G401 (cell line): Measurements from ENCODE around the gene UBXN1. TPM values are rescaled to one million over a fixed set of nuclear protein-coding genes. Genes with fewer than 3 reads are reported as not detected.
"Not testable (repeated sequence)": the region's sequence is repeated elsewhere in the genome, so short reads cannot be mapped to it uniquely, and the experiment has no call there.

Source experiments
- DNase-seq: peaks from one replicate; pipeline ENCODE4 v3.0.0-alpha.2; 2015; ENCODE audit warnings: low spot score
- in situ Hi-C: cut with HindIII; loops from 2 replicates; pipeline ENCODE4 v1.10.0; 2016; ENCODE audit warnings: low sequenced_read_pairs, mixed read lengths
- total RNA-seq: library from RNA; depleted of rRNA; stranded (reverse); fragments of >200 nt; shearing (Covaris generic); gene quantifications from 2 replicates; pipeline ENCODE4 v1.2.3, GENCODE V29; 2014

Gene UBXN1
- total RNA-seq, 1 experiment from 2014 or later: 139 TPM

DNA sequence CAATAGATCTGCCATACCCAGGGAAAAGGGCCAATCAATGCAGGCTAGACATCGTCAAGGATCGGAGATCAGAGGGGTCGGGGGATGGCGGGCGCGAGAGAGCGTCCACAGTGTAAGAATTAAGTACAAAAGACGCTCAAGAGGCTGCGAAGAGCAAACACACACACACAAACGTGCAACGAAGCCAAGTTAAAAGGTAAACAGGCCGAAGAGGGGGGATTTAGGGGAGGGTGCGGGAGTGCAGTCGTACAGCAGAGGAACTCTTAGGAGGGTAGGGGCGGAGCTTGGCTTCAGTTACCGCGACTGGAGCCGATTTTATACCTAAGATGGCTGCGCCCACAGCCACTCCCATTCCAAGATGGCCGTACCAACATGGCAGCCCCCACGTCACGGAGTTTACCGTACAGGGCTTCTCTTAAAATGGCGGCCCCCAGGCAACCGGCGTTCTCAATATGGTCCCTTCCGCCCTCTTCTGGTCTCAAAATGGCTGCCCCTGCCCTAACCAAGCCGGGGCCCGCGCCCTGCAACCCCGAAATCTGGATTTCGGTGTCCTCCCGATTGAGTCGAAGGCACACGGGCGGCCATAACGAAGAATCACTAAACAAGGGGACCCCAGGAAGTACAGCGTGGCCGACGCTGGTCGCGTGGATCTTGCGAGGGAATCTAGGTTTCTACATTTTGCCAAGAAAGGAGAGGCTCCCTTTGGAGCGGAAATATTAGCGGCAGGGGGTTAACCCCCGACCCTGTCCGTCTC lies 30.6 kb upstream of the UBXN1 start:
- peak; percentile 99 for DNase-seq

DNA sequence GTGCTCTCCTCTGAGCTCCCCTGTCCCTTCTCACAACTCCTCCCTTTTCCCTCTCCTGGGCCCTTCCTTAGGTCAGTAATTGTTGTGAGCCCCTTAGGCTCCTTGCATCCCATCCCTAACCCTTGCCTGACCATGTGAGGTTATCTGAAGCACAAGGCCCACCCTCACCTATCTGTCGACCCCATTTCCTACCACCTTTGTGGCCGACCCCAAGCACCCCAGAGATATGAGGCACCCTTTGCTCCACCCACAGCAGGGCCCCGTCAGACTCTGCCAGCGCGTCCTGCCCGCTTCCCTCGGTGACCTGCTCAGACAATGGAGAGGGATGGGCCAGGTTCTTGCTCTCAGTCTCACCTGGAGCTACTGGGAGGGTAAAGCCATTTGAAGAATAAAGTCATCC lies 29.9 kb upstream of the UBXN1 start:
- in situ Hi-C loops: no loop called here
- DNase-seq: peak; percentile 38

More for the DNA sequence above, 30.6 kb upstream of the UBXN1 start:
- in situ Hi-C loops: no loop called here

DNA sequence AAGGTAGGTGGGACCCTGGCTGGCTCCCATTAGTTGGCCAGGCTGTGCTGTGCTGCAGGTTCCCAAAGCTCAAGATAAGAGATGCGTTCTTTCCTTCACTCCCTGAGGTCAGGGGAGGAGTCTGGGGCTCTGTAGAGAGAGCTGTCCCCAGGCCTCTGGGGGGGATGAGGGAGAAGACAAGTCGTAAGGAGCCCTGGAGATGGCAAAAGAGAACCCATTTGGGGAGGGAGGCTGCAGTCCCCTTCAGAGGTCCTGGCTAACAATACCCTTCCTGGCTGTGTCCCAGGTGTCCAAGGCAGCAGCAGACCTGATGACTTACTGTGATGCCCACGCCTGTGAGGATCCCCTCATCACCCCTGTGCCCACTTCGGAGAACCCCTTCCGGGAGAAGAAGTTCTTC lies 29.5 kb upstream of the UBXN1 start:
- in situ Hi-C loops: no loop called here
- DNase-seq: no peak

DNA sequence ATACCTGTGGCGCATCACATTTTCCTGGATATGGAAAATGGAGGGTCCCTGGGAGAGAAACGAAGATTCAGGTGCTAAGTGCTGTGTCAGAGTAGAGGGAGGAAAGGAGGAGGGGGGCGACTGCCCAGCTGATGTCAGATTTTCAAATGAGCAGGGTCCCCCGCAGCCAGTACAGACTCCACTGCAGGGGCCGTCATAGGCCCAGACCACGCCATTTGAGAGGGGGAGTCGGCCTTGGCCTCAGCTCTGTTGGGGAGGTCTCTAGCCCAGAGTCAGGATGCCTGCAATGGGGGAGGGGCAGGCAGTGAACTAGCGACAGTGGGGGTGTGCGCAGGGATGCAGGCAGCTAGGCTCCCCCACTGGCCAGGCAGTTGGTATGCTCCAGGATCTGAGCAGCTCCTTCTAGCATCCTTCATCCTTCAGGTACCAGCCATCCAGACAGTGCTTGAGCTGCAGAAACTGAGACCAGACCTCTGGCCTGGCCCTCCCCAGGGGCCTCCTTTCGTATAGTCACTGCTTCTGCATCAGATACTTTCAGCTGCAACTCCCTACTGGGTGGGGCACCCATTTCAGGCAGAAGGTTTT lies 28.5 kb upstream of the UBXN1 start, which contains the start of the genes BSCL2 and GNG3:
TSS of gene BSCL2 (minus strand) at position 148 of the 585 bp plus-strand sequence. CDS start 229 bp downstream, outside the sequence.
TSS of gene GNG3 (plus strand) at position 400 of the 585 bp plus-strand sequence. CDS start 620 bp downstream, outside the sequence.
- in situ Hi-C loops: no loop called here
- DNase-seq: peak; percentile 99

DNA sequence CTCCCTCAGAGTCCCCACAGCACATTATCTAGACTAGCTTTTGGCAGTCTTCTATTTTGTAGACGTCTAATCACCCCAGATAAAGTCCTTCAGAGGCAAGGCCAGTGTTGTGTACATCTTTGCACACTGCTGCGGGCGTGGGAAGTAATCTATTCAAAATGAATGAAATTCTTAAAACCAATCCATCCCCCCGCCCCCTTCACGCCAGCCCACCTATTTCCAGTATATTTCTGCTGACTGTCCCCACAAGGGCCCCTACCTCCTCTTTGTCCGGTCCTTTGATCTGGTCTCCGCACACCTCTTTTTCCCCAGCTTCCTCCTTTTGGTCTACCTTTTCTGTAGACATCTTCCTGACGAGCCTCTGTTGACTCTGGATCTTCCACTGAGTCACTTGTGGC lies 28.0 kb upstream of the UBXN1 start:
- no peak for DNase-seq
- in situ Hi-C loops: no loop called here

DNA sequence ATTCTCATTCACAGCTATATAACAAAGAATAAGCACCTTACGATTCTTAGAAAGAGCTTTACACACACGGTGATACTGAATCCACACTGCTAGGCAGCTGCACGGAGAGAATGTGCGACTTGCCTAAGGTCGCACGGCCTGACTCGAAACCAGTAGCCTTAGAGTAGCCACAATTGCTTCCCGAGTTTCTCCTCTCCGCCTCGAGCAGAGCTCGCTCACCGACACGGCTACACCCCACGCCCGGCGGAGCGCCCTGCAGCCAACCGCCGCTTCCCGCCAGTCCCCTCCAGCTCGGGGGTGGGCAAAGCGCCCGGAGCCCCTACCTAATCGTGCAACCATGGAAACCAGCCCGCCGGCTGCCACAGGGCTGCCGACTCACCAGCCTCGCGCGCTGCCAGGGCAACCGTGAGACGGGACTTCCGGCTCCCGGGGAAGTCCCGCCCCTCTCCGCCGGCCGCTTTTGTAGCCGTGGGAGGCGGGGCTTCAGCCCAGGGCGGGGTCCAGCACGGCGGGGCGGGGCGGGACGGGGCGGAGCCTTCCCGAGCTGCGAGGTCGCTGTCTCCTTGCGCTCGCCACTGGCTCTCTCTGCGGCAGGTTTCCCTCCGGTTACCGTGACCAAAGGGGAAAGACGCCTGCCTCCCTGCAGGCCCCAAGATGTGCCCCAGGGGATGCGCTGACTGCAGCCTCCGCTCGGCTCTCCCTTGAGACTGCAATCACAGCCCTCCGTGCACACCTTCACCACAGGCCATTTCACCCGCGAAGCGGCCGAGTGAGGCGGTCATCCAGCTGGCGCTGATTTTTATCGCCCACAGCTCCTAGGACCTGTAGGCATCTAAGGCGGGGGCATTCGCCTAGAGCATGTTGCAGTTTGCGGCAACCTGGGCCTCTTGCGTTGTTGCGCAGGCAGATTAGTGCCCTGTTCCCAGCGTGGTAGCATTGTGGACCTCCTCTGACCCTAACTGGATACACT lies 27.3 kb upstream of the UBXN1 start:
- peak; percentile 95 for DNase-seq
- in situ Hi-C loops: no loop called here

DNA sequence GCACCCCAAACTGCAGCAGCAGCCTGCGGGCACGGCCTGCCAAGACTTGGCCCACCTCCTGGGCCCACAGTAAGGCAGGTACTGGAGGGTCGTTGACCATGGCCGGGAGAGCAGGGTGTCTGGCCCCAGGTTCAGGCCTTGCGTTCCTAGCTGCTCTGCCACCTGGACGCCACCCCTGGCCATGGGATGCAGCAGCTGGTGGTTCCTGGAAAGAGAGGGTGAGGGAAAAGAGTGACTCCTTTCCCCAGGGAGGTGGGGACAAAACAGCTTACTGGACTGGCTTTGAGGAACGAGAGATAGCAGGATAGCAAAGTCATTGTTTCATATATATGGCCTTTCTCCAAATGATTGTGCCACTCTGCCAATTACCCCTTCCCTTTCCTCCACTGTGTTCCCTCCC lies 26.5 kb upstream of the UBXN1 start:
- in situ Hi-C loops: no loop called here
- no peak for DNase-seq

DNA sequence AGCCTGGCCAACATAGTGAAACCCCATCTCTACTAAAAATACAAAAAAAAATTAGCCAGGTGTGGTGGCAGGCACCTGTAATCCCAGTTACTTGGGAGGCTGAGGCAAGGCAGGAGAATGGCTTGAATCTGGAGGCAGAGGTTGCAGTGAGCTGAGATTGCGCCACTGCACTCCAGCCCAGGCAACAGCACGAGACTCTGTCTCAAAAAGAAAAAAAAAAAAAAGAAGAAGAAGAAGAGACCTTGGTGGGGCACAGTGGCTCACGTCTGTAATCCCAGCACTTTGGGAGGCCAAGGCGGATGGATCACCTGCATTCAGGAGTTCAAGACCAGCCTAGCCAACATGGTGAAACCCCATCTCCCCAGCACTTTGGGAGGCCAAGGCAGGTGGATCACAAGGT lies 25.0 kb upstream of the UBXN1 start:
- DNase-seq, in situ Hi-C loops: not testable (repeated sequence)

DNA sequence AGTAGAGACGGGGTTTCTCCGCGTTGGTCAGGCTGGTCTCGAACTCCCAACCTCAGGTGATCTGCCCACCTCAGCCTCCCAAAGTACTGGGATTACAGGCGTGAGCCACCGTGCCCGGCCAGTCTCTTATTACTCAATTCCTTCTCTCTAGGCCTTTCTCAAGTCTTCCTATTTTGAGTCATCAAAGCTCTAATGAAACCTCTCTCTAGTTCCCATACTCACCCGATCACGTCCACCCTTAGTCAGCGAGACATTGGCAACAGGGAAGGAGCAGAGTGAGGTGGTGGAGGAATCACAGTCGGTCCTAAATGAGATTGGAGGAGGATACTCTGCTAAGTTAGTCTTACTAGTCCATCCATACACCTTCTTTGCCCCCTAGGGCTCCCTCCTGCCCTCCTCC lies 23.4 kb upstream of the UBXN1 start:
- in situ Hi-C loops: no loop called here
- DNase-seq: no peak

DNA sequence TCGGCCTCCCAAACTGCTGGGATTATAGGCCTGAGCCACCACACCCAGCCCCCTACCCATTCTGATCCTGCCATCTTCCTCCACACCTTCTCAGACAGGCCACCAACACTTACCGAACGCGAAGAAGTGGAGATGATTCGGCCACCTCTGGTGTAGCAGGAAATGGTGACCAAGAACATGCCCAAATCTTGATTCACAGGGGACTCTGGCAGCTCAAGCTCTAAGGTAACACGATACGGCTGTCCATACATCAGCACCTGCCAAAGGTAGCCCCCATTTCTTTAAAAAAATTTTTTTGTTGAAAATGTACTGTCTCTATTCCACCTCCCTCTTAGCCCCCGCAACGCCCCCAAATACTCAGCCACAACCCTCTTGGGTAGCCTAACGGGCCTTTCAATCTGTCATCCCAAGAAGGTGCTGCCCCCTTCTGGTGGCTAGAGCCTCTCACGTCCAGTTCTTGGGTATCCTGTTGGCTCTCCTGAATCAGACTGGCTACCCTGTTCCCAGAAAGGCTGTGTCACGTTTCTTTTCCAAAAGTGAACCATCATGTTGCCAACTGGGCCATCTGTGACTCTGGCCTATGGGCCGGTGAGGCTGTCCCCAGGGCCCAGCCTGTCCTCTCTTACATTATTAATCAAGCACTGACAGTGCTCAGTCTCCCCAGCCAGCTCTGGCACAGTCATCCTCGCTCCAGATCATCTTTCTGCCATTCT lies 15.7 kb upstream of the UBXN1 start:
- in situ Hi-C loops: no loop called here
- DNase-seq: peak; percentile 94

DNA sequence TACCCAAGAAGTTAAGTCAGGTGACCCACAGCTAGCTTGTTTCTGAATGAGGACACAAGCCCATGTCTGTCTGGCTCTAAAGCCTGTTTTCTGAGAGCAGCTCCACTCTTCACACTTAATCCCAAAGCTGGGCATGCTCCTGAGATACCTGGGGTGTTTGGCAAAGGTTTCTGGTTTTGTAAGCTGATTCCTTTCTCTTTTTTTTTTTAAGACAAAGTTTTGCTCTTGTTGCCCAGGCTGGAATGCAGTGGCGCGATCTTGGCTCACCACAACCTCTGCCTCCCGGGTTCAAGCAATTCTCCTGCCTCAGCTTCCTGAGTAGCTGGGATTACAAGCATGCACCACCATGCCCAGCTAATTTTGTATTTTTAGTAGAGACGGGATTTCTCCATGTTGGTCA lies 14.8 kb upstream of the UBXN1 start:
- DNase-seq, in situ Hi-C loops: not testable (repeated sequence)

DNA sequence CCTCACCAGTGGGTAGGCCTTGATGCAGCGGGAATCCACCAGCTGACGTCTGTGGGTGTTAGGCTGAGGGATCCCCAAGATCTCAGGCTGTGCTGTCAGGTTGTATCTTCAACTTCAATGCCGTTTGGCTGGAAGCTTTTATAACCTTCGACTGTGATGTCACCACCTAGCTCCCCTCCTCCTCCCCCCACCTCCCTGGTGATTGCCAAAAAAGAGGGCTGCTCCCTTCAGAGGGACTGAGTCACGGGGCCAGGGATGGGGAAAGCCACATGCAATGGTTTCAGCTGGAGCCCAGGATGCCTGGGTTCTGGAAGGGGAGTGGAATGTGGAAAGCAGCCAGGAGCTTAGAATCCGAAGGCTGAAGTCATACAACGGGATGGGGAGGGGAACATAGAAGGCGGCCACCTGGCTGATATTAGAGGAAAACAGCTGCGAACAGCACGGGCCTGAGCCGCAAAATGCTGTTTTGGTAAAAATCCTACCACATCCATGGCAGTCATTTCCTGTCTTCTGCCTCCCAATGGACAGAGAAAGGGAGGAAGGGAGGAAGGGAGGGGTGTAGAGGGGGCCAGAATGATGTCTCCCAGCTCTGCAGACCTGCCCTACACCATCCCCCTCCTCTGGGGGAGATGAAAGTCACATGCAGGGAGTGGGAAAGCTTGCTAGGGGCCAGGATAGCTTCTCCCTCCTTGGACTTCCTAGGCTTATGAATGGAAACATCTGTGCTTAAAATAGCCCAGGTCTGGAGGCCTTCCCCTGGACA lies 10.7 kb upstream of the UBXN1 start, which contains the start of gene LRRN4CL:
TSS of gene LRRN4CL (minus strand) at position 110 of the 763 bp plus-strand sequence. CDS start 1,022 bp downstream, outside the sequence.
- in situ Hi-C loops: no loop called here
- peak; percentile 41 for DNase-seq

DNA sequence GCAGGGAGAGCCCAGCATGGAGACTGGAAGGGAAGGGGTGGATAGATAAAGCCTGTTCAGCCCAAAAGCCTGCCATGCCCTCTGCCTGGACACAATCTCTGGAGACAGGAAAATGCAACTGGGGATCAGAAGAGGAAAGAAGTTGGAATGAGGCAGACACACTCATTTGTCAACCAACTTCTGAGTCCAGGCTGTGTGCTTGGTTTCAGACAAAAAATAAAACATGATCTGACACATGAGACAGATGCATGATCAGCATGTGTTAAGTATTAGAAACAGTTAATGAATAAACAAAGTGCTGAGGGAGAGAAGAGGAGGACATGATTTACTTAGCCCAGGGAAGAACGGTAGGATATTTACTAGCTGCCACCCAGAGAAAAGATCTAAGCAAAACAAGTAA lies 9.6 kb upstream of the UBXN1 start:
- in situ Hi-C loops: no loop called here
- no peak for DNase-seq

DNA sequence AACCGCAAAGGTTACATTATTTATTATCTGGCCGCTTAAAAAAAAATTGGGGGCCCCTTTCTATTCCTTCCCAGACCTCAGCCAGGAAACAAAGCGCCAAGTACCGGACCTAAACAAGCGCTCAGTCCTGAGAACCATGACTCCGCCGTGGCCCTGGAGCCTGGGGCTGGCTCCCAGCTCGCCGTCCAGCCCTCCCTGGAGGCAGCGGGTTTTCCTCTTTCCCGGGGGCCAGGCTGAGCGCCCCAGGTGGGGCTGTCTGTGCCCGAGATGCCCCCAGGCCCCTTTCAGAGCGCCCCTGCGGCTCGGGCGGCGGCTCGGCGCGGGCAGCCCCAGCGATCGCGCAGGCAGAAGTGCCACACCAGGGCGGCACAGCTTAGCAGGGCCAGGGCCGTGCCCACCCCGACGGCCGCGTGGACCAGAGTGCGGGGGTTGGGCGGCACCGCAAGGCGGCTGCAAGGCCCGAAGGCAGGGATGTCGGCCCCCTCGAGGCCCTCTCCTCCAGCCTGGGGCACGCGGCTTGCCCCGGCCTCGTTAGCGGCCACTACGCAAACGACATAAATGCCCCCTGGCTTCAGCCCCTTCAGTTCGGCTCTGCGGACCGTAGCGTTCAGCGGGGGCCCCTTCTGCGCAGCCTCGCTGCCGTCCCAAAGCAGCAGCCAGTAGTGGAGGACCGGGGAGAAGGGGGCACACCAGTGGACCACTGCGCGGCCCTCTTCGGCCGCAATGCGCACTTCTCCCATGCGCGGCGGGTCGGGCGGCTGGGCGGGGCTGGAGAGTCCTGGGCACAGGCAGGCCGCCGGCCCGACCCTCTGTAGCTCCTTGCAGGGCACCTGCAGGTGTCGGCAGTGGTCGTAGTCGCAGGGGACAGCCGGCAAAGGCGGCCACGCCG lies 8.9 kb upstream of the UBXN1 start:
- in situ Hi-C loops: no loop called here
- no peak for DNase-seq

DNA sequence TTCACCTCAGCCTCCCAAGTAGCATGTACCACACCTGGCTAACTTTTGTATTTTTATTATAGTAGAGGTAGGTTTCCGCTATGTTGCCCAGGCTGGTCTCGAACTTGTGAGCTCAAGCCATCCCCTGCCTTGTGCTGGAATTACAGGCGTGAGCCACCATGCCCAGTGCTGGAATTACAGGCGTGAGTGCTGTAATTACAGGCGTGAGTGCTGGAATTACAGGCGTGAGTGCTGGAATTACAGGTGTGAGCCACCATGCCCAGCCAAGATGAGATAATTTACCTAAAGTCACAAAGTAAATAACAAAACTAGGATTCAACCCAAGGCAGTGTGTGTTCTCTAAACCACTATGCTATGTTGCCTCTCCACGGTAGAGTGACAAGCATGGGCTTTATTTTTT lies 3.6 kb upstream of the UBXN1 start:
- in situ Hi-C loops: no loop called here

DNA sequence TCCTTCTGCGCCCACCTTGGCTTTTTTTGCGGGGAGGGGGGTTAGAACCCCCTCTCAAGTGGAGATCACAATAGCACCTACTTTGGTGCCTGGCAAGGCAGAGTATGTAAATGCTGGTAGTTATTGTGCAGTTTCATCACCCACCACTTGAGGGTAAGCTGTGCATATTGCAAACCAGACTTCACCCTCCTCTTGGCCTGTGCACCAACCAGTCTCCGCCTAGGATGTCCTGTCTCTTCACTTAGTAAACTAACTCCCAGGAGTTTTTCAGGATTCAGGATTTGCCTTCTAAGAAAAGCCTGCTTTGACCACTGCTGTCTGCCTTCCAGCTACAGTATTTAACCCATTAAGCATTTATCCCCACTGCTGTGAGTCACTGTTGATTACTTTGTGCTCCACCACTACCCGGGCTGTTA lies 2.0 kb upstream of the UBXN1 start:
- peak; percentile 52 for DNase-seq
- in situ Hi-C loops: no loop called here

More for the DNA sequence above, 3.6 kb upstream of the UBXN1 start:
- no peak for DNase-seq

DNA sequence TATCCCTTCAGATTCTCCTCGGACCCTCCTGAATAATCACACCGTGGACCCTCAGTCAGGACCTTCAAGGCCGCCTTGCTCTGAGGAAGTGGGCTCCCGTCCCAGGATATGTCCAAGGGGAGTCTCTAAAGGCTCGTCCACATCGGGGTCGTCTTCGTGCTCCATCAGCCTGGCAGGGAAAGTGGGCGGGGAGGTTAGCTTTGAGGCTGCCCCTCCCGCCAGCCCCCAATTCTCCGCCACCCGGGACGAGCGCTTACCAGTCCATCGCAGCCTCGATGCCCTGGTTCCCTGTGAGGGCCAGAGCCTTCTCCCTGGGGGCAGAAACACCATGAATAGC lies 472 bp downstream of the UBXN1 start:
- in situ Hi-C loops: no loop called here

More for the DNA sequence above, 472 bp downstream of the UBXN1 start:
- DNase-seq: no peak
